GM18873 (cell line): ENCODE results near the gene MZT2B.
"Not testable (repeated sequence)": the region's sequence is repeated elsewhere in the genome, so short reads cannot be mapped to it uniquely, and the experiment has no call there.

Source experiments
- ATAC-seq: cut with Tn5 transposase; IDR thresholded peaks from one replicate; pipeline ENCODE4 v1.9.1; 2021; ENCODE audit warnings: mild to moderate bottlenecking, moderate library complexity, moderate number of reproducible peaks; ENCODE audit not compliant: unreplicated experiment, low FRiP score

MZT2B gene

GRCh38 chr2:130181880-130182682, at the start of gene MZT2B:
Gene MZT2B (plus strand): TSS chr2:130182262. CDS start chr2:130182283, 21 bp downstream.
- ATAC-seq = peak; percentile 63

- no peak for ATAC-seq
These were observed 46.1 kb upstream of the MZT2B start for GRCh38 chr2:130135692-130136541.

- not testable (repeated sequence) for ATAC-seq
These were observed 45.5 kb upstream of the MZT2B start for GRCh38 chr2:130136546-130136945.

- ATAC-seq = not testable (repeated sequence)
These were observed 44.9 kb upstream of the MZT2B start for GRCh38 chr2:130137118-130137517.

- ATAC-seq = not testable (repeated sequence)
These were observed 43.7 kb upstream of the MZT2B start for GRCh38 chr2:130138326-130138725.

GRCh38 chr2:130138841-130139251, 43.2 kb upstream of the MZT2B start:
- not testable (repeated sequence) for ATAC-seq

GRCh38 chr2:130139331-130140280, 42.5 kb upstream of the MZT2B start:
- ATAC-seq = not testable (repeated sequence)

- not testable (repeated sequence) for ATAC-seq
These were observed 41.5 kb upstream of the MZT2B start for GRCh38 chr2:130140516-130140915.

- not testable (repeated sequence) for ATAC-seq
These were observed 41.1 kb upstream of the MZT2B start for GRCh38 chr2:130141002-130141401.

- ATAC-seq = not testable (repeated sequence)
These were observed 40.3 kb upstream of the MZT2B start for GRCh38 chr2:130141645-130142370.

- not testable (repeated sequence) for ATAC-seq
These were observed 39.4 kb upstream of the MZT2B start for GRCh38 chr2:130142396-130143265.

GRCh38 chr2:130143266-130144039, 38.6 kb upstream of the MZT2B start:
- not testable (repeated sequence) for ATAC-seq

GRCh38 chr2:130145006-130145414, 37.1 kb upstream of the MZT2B start, which contains the start of gene CCDC74B:
Gene CCDC74B (minus strand): TSS chr2:130145112. CDS start chr2:130144996, 116 bp downstream.
- peak; percentile 82 for ATAC-seq

GRCh38 chr2:130148515-130148914, 33.5 kb upstream of the MZT2B start:
- ATAC-seq = not testable (repeated sequence)

- ATAC-seq = no peak
These were observed 31.6 kb upstream of the MZT2B start for GRCh38 chr2:130150181-130151144.

GRCh38 chr2:130151145-130151512, 30.9 kb upstream of the MZT2B start:
- not testable (repeated sequence) for ATAC-seq
